ENCODE measurements around the gene NRG3.
"Not testable (repeated sequence)": the region's sequence is repeated elsewhere in the genome, so short reads cannot be mapped to it uniquely, and the experiment has no call there.

Gene NRG3

GRCh38 chr10:82037076-82037475 is 162.1 kb downstream of the NRG3 start:
- Histone ChIP-seq H3K4me3 (no peak overlapping the region), H3K9me3 (no peaks in the 10 kb centered on the region), H3K36me3 (no peaks in the 10 kb centered on the region), H3K27ac (no peak overlapping the region), H3K27me3 (no peaks in the 10 kb centered on the region), H3K4me1 (no peaks in the 10 kb centered on the region)
- intact Hi-C loops (cut with DNase I; ENCODE audit: low total_unique reads) = no loop called here
- DNase-seq = no peak
- no peak for TF ChIP-seq CTCF (IDR thresholded peaks at IDR 0.05)

GRCh38 chr10:82038587-82038986 is 163.6 kb downstream of the NRG3 start:
- Histone ChIP-seq H3K4me3 (no peak overlapping the region), H3K9me3 (no peaks in the 10 kb centered on the region), H3K27me3 (no peaks in the 10 kb centered on the region), H3K27ac (no peak overlapping the region), H3K36me3 (no peaks in the 10 kb centered on the region), H3K4me1 (no peaks in the 10 kb centered on the region)
- no peak for TF ChIP-seq CTCF (IDR thresholded peaks at IDR 0.05)
- intact Hi-C loops (cut with DNase I; ENCODE audit: low total_unique reads) = no loop called here
- DNase-seq = no peak

GRCh38 chr10:82040336-82040735 is 165.3 kb downstream of the NRG3 start:
- Histone ChIP-seq H3K36me3 (no peaks in the 10 kb centered on the region), H3K27me3 (no peaks in the 10 kb centered on the region), H3K27ac (no peak overlapping the region), H3K4me1 (no peaks in the 10 kb centered on the region), H3K4me3 (no peak overlapping the region), H3K9me3 (no peaks in the 10 kb centered on the region)
- no peak for DNase-seq
- intact Hi-C loops (cut with DNase I; ENCODE audit: low total_unique reads) = no loop called here
- TF ChIP-seq CTCF (IDR thresholded peaks at IDR 0.05) = no peak

- no peak overlapping the region for H3K4me3 ChIP-seq
- intact Hi-C loops (cut with DNase I; ENCODE audit: low total_unique reads) = no loop called here
- H3K36me3 ChIP-seq = no peaks in the 10 kb centered on the region
- TF ChIP-seq CTCF (IDR thresholded peaks at IDR 0.05) = no peak
- H3K4me1 ChIP-seq = no peaks in the 10 kb centered on the region
- no peak overlapping the region for H3K27ac ChIP-seq
- H3K27me3 ChIP-seq = no peaks in the 10 kb centered on the region
- no peaks in the 10 kb centered on the region for H3K9me3 ChIP-seq
- DNase-seq = no peak
Measured at GRCh38 chr10:82041018-82041417, 166.0 kb downstream of the NRG3 start.

GRCh38 chr10:82056391-82056790 is 181.4 kb downstream of the NRG3 start:
- Histone ChIP-seq H3K27me3 (no peaks in the 10 kb centered on the region), H3K27ac (no peak overlapping the region), H3K9me3 (no peaks in the 10 kb centered on the region), H3K36me3 (no peaks in the 10 kb centered on the region), H3K4me1 (no peaks in the 10 kb centered on the region), H3K4me3 (no peak overlapping the region)
- intact Hi-C loops (cut with DNase I; ENCODE audit: low total_unique reads) = no loop called here
- no peak for TF ChIP-seq CTCF (IDR thresholded peaks at IDR 0.05)
- DNase-seq = no peak

- H3K36me3 ChIP-seq; H3K9me3 ChIP-seq; H3K4me3 ChIP-seq; DNase-seq; intact Hi-C loops (cut with DNase I; ENCODE audit: low total_unique reads); H3K27me3 ChIP-seq; H3K4me1 ChIP-seq; H3K27ac ChIP-seq: not testable (repeated sequence)
Measured at GRCh38 chr10:82067192-82067591, 192.2 kb downstream of the NRG3 start.

Data from tibial artery (tissue), 4 donors.